Measurements from ENCODE around the gene TEX52.

Gene TEX52

DNA sequence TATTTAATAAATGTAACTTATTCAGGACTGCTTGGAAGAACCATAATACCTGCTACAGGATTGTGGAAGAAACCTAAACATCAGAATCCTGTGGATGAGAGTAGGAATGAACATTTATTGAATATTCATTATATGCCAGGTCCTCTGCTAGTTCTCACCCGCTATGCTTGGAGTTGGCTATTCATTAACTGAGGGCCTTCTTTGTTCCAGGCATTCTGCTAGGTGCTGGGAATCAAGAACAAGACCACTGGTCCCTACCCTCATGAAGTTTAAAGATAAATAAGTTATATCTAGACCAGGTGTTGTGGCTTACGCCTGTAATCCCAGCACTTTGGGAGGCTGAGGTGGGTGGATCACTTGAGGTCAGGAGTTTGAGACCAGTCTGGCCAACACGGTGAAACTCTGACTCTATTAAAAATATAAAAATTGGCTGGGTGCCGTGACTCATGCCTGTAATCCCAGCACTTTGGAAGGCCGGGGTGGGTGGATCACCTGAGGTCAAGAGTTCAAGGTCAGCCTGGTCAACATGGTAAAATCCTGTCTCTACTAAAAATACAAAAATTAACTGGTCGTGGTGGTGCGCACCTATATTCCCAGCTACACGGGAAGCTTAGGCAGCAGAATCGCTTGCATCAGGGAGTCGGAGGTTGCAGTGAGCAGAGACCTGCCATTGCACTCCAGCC, 30.1 kb upstream of the TEX52 start:
- in situ Hi-C loops (cut with HindIII; ENCODE audit: low sequenced_read_pairs), result no loop called here
- no peak overlapping the region for H3K4me3 ChIP-seq (ENCODE audit: low read depth, low read length)
- TF ChIP-seq, protein P1, sequence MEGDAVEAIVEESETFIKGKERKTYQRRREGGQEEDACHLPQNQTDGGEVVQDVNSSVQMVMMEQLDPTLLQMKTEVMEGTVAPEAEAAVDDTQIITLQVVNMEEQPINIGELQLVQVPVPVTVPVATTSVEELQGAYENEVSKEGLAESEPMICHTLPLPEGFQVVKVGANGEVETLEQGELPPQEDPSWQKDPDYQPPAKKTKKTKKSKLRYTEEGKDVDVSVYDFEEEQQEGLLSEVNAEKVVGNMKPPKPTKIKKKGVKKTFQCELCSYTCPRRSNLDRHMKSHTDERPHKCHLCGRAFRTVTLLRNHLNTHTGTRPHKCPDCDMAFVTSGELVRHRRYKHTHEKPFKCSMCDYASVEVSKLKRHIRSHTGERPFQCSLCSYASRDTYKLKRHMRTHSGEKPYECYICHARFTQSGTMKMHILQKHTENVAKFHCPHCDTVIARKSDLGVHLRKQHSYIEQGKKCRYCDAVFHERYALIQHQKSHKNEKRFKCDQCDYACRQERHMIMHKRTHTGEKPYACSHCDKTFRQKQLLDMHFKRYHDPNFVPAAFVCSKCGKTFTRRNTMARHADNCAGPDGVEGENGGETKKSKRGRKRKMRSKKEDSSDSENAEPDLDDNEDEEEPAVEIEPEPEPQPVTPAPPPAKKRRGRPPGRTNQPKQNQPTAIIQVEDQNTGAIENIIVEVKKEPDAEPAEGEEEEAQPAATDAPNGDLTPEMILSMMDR (IDR thresholded peaks at IDR 0.05; ENCODE audit: low read depth, low read length), result no peak
- DNase-seq (ENCODE audit: low read depth, low spot score), result no peak

DNA sequence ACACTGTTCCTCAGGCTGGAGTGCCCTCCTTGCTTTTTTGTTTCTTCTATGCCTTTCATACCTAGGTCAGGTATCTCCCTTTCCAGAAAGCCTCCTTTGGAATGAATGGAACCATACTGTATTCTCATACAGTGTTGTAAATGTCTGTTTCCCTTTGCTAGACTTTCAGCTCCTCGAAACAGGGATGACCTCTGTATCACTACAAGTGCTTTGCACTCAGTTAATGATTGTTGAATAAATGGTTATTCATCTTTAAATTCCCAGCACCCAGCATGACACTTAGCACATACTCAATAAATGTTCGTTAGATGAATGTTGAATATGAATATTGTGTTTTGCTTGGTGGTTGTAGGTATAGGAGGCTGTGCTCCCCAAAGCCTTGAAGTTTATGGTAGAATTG, 28.0 kb upstream of the TEX52 start:
- TF ChIP-seq, protein P1 (IDR thresholded peaks at IDR 0.05; ENCODE audit: low read depth, low read length), result no peak
- H3K4me3 ChIP-seq (ENCODE audit: low read depth, low read length), result no peak overlapping the region
- in situ Hi-C loops (cut with HindIII; ENCODE audit: low sequenced_read_pairs), result no loop called here
- no peak for DNase-seq (ENCODE audit: low read depth, low spot score)

DNA sequence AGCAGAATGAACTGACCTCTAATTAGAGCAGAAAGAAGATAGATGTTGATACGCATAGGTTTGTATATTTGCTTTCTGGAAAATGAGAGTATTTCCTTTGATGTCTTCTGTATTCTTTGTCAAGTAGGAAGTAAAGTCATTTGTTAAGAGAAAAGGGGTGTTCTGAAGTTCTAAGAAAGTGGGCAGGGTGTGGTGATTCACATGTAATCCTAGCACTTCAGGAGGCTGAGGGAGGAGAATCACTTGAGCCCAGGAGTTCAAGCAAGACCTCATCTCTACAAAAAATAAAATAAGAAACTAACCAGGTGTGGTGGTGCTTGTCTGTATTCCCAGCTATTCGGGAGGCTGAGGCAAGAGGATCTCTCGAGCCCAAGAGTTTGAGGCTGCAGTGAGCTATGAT, 23.0 kb upstream of the TEX52 start:
- TF ChIP-seq, protein P1 (IDR thresholded peaks at IDR 0.05; ENCODE audit: low read depth, low read length), result no peak
- no peak overlapping the region for H3K4me3 ChIP-seq (ENCODE audit: low read depth, low read length)
- DNase-seq (ENCODE audit: low read depth, low spot score), result no peak
- in situ Hi-C loops (cut with HindIII; ENCODE audit: low sequenced_read_pairs), result no loop called here

DNA sequence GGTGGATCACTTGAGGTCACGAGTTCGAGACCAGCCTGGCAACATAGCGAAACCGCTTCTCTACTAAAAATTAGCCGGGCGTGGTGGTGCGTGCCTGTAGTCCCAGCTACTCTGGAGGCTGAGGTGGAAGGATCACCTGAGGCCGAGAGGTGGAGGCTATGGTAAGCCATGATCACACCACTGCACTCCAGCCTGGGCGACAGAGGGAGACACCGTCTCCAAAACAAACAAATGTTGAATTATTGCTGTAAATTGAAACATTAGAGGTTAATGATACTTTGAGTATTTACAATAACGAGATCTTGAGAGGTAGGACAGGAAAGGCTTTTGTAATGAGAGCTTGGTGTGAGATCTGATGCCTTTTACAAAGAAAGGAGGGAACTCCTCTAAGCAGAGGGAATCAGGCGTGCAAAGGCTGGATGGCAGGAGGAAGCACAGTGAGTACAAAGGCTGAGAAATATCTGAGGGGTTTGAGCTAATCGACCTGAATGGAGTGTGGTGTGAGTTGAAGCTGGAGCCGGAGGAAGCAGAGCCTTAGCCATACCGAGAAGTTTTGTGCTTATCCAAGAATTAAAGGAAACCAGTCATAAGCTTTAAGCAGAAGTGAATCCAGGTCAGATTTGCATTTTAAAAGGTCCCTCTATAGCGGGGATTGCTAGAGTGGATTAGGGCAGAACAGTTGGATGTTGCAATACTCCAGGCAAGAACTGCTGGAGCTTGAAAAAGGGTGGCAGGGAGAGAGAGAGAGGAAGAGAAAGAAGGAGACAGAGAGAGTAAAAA, 21.3 kb upstream of the TEX52 start:
- DNase-seq (ENCODE audit: low read depth, low spot score), result peak; percentile 25
- peak overlapping the region; percentile 76 for H3K4me3 ChIP-seq (ENCODE audit: low read depth, low read length)
- in situ Hi-C loops (cut with HindIII; ENCODE audit: low sequenced_read_pairs), result no loop called here
- TF ChIP-seq, protein P1 (IDR thresholded peaks at IDR 0.05; ENCODE audit: low read depth, low read length), result no peak

DNA sequence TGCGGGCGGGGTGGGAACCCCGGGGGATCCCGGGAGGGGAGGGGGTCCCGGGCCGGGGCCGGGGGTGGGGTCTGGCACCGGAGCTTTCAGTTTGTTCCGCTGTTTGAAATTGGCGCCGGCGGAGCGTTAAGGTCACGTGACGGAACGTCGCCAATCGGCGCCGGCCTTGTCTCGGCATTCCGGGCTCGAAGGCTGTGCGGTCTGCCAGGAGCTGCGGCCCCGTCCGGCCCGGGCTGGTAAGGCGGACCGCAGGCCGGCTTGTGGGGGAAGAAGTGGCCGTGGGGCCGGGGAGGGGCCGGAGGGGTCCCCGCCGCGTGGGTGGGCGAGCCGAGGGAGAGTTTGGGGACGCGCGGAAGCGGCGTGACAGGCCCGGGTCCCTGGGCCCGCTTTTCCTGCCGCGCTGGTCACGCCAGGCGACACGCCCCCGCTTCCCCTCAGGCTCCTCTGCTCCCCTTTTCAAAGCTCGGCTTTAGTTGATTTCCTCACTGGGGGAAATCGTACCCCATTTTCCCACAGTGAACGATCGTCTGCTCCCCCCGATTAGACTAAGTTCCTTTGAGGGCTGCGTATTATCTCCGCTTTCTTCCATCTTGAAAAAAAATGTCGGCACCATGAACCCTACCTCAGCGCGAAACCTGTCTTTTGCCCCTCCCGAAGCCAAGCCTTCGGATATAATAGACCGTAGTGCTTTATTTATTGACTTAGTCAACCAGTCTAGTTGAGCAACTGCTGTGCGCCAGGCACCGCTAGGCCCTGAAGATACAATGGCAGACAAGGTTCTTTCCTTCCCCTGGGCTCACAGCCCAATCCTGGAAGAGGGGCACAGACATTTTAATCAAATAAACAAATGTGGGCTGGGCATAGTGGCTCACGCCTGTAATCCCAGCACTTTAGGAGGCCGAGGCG, 20.5 kb upstream of the TEX52 start, which contains the start of the genes FOXM1 and RHNO1:
TSS of gene FOXM1 (minus strand) at position 128 of the 906 bp plus-strand sequence. CDS start 2,696 bp downstream, outside the sequence.
TSS of gene RHNO1 (plus strand) at position 177 of the 906 bp plus-strand sequence. CDS start 8,144 bp downstream, outside the sequence.
- DNase-seq (ENCODE audit: low read depth, low spot score), result peak; percentile 88
- in situ Hi-C loops (cut with HindIII; ENCODE audit: low sequenced_read_pairs), result no loop called here
- TF ChIP-seq, protein P1 (IDR thresholded peaks at IDR 0.05; ENCODE audit: low read depth, low read length), result peak; percentile 18
- peak within 1 kb of the TSS; percentile 76 for H3K4me3 ChIP-seq (ENCODE audit: low read depth, low read length)
